ENCODE measurements around the gene ZDHHC14.

The ZDHHC14 gene

GRCh38 chr6:157343732-157344131 is 37.3 kb upstream of the ZDHHC14 start:
- H3K18ac ChIP-seq (ENCODE audit: low read length): no peak overlapping the region
- DNase-seq (ENCODE audit: low spot score): no peak
- H2BK12ac ChIP-seq (ENCODE audit: low read length): no peak overlapping the region
- no peak overlapping the region for H2AK5ac ChIP-seq (ENCODE audit: low read depth, low read length)
- no CpG with 5 or more reads among the region's 4 CpGs for WGBS, 2 donors (ENCODE audit: extremely low coverage in 2 of 2, insufficient read length in 2 of 2, insufficient replicate concordance in 1 of 2)
- peaks cover 0 to 15% (median 0%) of the 10 kb centered on the region in 3 experiments for H3K27me3 ChIP-seq (ENCODE audit: control insufficient read depth in 3 of 3, insufficient read depth in 3 of 3, low read depth in 1 of 3, low read length in 3 of 3)
- no peak overlapping the region for H3K14ac ChIP-seq (ENCODE audit: low read length)
- no peaks in the 10 kb centered on the region for H3K79me1 ChIP-seq (ENCODE audit: low read depth, low read length)
- H3K23ac ChIP-seq (ENCODE audit: low read depth, low read length, poor library complexity): no peak overlapping the region
- H2BK5ac ChIP-seq (ENCODE audit: low read length): no peak overlapping the region
- H3K4me3 ChIP-seq (ENCODE audit: low read length in 2 of 2): no peak overlapping the region
- no peaks in the 10 kb centered on the region for H3K4me1 ChIP-seq (ENCODE audit: control insufficient read depth in 2 of 2, insufficient read depth in 1 of 2, low read depth in 1 of 2, low read length in 2 of 2)
- no peaks in the 10 kb centered on the region for H3K36me3 ChIP-seq (replicated peaks in 1 of 2; ENCODE audit: control insufficient read depth in 2 of 2, insufficient read depth in 2 of 2, low read length in 2 of 2)
- no peak overlapping the region for H3K4me2 ChIP-seq (ENCODE audit: insufficient read depth, low read length, poor library complexity, severe bottlenecking)
- H2BK15ac ChIP-seq (ENCODE audit: low read length): no peak overlapping the region
- H4K91ac ChIP-seq (ENCODE audit: low read depth, low read length, poor library complexity): no peak overlapping the region
- H3K27ac ChIP-seq (replicated peaks; ENCODE audit: low read length): no peak overlapping the region
- no peak overlapping the region for H4K8ac ChIP-seq (ENCODE audit: low read depth, low read length)
- H3K9me3 ChIP-seq (replicated peaks in 1 of 2; ENCODE audit: control insufficient read depth in 2 of 2, insufficient read depth in 1 of 2, low read depth in 1 of 2, low read length in 2 of 2): no peaks in the 10 kb centered on the region
- H2BK120ac ChIP-seq (ENCODE audit: low read depth, low read length): no peak overlapping the region
- no peak overlapping the region for H2AFZ ChIP-seq (ENCODE audit: low read length)
- H3K4ac ChIP-seq (ENCODE audit: low read length): no peak overlapping the region
- H3K9ac ChIP-seq (ENCODE audit: low read depth, low read length, poor library complexity): no peak overlapping the region

GRCh38 chr6:157346373-157346772 is 34.6 kb upstream of the ZDHHC14 start:
- no peak overlapping the region for H3K14ac ChIP-seq (ENCODE audit: low read length)
- DNase-seq (ENCODE audit: low spot score): no peak
- H2BK5ac ChIP-seq (ENCODE audit: low read length): no peak overlapping the region
- no peak overlapping the region for H2AK5ac ChIP-seq (ENCODE audit: low read depth, low read length)
- H3K4me3 ChIP-seq (ENCODE audit: low read length in 2 of 2): no peak overlapping the region
- H3K9me3 ChIP-seq (replicated peaks in 1 of 2; ENCODE audit: control insufficient read depth in 2 of 2, insufficient read depth in 1 of 2, low read depth in 1 of 2, low read length in 2 of 2): no peaks in the 10 kb centered on the region
- no peak overlapping the region for H3K23ac ChIP-seq (ENCODE audit: low read depth, low read length, poor library complexity)
- WGBS, 2 donors (ENCODE audit: extremely low coverage in 2 of 2, insufficient read length in 2 of 2, insufficient replicate concordance in 1 of 2): no CpG with 5 or more reads among the region's 2 CpGs
- H3K4me1 ChIP-seq (ENCODE audit: control insufficient read depth in 2 of 2, insufficient read depth in 1 of 2, low read depth in 1 of 2, low read length in 2 of 2): no peaks in the 10 kb centered on the region
- peaks cover 0 to 15% (median 0%) of the 10 kb centered on the region in 3 experiments for H3K27me3 ChIP-seq (ENCODE audit: control insufficient read depth in 3 of 3, insufficient read depth in 3 of 3, low read depth in 1 of 3, low read length in 3 of 3)
- H2BK12ac ChIP-seq (ENCODE audit: low read length): no peak overlapping the region
- H3K36me3 ChIP-seq (replicated peaks in 1 of 2; ENCODE audit: control insufficient read depth in 2 of 2, insufficient read depth in 2 of 2, low read length in 2 of 2): no peaks in the 10 kb centered on the region
- H3K9ac ChIP-seq (ENCODE audit: low read depth, low read length, poor library complexity): no peak overlapping the region
- H3K79me1 ChIP-seq (ENCODE audit: low read depth, low read length): no peaks in the 10 kb centered on the region
- no peak overlapping the region for H2BK15ac ChIP-seq (ENCODE audit: low read length)
- no peak overlapping the region for H3K4ac ChIP-seq (ENCODE audit: low read length)
- H3K27ac ChIP-seq (replicated peaks; ENCODE audit: low read length): no peak overlapping the region
- H4K91ac ChIP-seq (ENCODE audit: low read depth, low read length, poor library complexity): no peak overlapping the region
- no peak overlapping the region for H4K8ac ChIP-seq (ENCODE audit: low read depth, low read length)
- no peak overlapping the region for H3K4me2 ChIP-seq (ENCODE audit: insufficient read depth, low read length, poor library complexity, severe bottlenecking)
- H2BK120ac ChIP-seq (ENCODE audit: low read depth, low read length): no peak overlapping the region
- H2AFZ ChIP-seq (ENCODE audit: low read length): no peak overlapping the region
- no peak overlapping the region for H3K18ac ChIP-seq (ENCODE audit: low read length)

DNA sequence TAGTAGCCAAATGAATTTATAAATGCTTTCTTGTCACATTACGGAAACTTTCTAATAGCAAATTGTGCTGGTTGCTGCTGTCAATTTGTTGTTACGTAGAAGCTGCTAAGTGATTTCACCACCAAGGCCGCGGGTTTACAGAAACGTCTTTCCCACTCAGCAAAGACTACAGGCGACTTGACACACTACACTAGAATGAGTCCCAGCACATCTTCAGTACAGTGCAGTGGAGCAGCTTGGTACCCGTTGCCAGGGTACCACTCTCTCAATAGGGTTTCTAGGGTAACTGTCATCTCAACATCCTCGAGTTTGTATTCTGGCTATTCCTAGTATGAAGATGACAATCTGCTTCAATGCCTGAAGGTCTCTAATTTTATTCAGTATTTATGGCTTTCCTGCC is 22.7 kb upstream of the ZDHHC14 start:
- H3K14ac ChIP-seq (ENCODE audit: low read length): no peak overlapping the region
- no CpG with 5 or more reads among the region's 8 CpGs for WGBS, 2 donors (ENCODE audit: extremely low coverage in 2 of 2, insufficient read length in 2 of 2, insufficient replicate concordance in 1 of 2)
- H3K4me3 ChIP-seq (ENCODE audit: low read length in 2 of 2): no peak overlapping the region

DNA sequence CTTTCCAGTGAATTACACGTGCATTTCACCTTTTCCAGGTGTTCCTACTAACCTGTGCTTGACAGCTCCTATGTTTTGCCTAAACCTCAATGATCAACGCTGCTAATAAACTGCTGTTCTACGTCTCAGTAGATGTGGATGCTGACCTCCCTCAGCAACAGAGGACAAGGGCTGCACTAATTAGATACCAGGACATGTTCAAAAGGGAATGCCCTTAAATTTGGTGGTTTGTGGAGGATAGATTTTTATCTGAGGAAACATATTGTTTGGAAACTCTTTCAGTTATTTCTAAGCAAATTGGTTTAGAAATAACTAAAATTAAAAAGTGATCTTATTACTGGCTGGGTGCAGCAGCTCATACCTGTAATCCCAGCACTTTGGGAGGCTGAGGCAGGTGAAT is 19.1 kb upstream of the ZDHHC14 start:
- no peak for DNase-seq (ENCODE audit: low spot score)
- Histone ChIP-seq H3K27me3 (ENCODE audit: control insufficient read depth in 3 of 3, insufficient read depth in 3 of 3, low read depth in 1 of 3, low read length in 3 of 3) (peaks cover 0 to 11% (median 0%) of the 10 kb centered on the region in 3 experiments), H3K9ac (ENCODE audit: low read depth, low read length, poor library complexity) (no peak overlapping the region), H3K4me1 (ENCODE audit: control insufficient read depth in 2 of 2, insufficient read depth in 1 of 2, low read depth in 1 of 2, low read length in 2 of 2) (peaks cover 0 to 3% of the 10 kb centered on the region in 2 donors), H2AK5ac (ENCODE audit: low read depth, low read length) (no peak overlapping the region), H2BK12ac (ENCODE audit: low read length) (no peak overlapping the region), H3K4me2 (ENCODE audit: insufficient read depth, low read length, poor library complexity, severe bottlenecking) (no peak overlapping the region), H3K9me3 (replicated peaks in 1 of 2; ENCODE audit: control insufficient read depth in 2 of 2, insufficient read depth in 1 of 2, low read depth in 1 of 2, low read length in 2 of 2) (no peaks in the 10 kb centered on the region), H4K91ac (ENCODE audit: low read depth, low read length, poor library complexity) (no peak overlapping the region), H2BK15ac (ENCODE audit: low read length) (no peak overlapping the region), H3K14ac (ENCODE audit: low read length) (no peak overlapping the region), H4K8ac (ENCODE audit: low read depth, low read length) (no peak overlapping the region), H3K36me3 (replicated peaks in 1 of 2; ENCODE audit: control insufficient read depth in 2 of 2, insufficient read depth in 2 of 2, low read length in 2 of 2) (no peaks in the 10 kb centered on the region), H3K4ac (ENCODE audit: low read length) (no peak overlapping the region), H2AFZ (ENCODE audit: low read length) (no peak overlapping the region), H3K18ac (ENCODE audit: low read length) (no peak overlapping the region), H3K79me1 (ENCODE audit: low read depth, low read length) (no peaks in the 10 kb centered on the region), H2BK5ac (ENCODE audit: low read length) (no peak overlapping the region), H3K27ac (replicated peaks; ENCODE audit: low read length) (no peak overlapping the region), H3K23ac (ENCODE audit: low read depth, low read length, poor library complexity) (no peak overlapping the region), H2BK120ac (ENCODE audit: low read depth, low read length) (no peak overlapping the region), H3K4me3 (ENCODE audit: low read length in 2 of 2) (no peak overlapping the region)
- WGBS, 2 donors (ENCODE audit: extremely low coverage in 2 of 2, insufficient read length in 2 of 2, insufficient replicate concordance in 1 of 2): no CpG with 5 or more reads among the region's 3 CpGs

More for the DNA sequence above, 22.7 kb upstream of the ZDHHC14 start:
- H3K9ac ChIP-seq (ENCODE audit: low read depth, low read length, poor library complexity): no peak overlapping the region
- no peak overlapping the region for H4K91ac ChIP-seq (ENCODE audit: low read depth, low read length, poor library complexity)
- no peak overlapping the region for H2BK12ac ChIP-seq (ENCODE audit: low read length)
- no peak for DNase-seq (ENCODE audit: low spot score)
- no peak overlapping the region for H3K23ac ChIP-seq (ENCODE audit: low read depth, low read length, poor library complexity)
- H3K27ac ChIP-seq (replicated peaks; ENCODE audit: low read length): no peak overlapping the region
- H2BK5ac ChIP-seq (ENCODE audit: low read length): no peak overlapping the region
- H3K79me1 ChIP-seq (ENCODE audit: low read depth, low read length): no peaks in the 10 kb centered on the region
- H3K4me1 ChIP-seq (ENCODE audit: control insufficient read depth in 2 of 2, insufficient read depth in 1 of 2, low read depth in 1 of 2, low read length in 2 of 2): peaks cover 0 to 3% of the 10 kb centered on the region in 2 donors
- no peak overlapping the region for H3K18ac ChIP-seq (ENCODE audit: low read length)
- no peak overlapping the region for H3K4ac ChIP-seq (ENCODE audit: low read length)
- H2BK15ac ChIP-seq (ENCODE audit: low read length): no peak overlapping the region
- H3K9me3 ChIP-seq (replicated peaks in 1 of 2; ENCODE audit: control insufficient read depth in 2 of 2, insufficient read depth in 1 of 2, low read depth in 1 of 2, low read length in 2 of 2): peaks cover 0 to 6% of the 10 kb centered on the region in 2 donors
- H4K8ac ChIP-seq (ENCODE audit: low read depth, low read length): no peak overlapping the region
- no peak overlapping the region for H2AFZ ChIP-seq (ENCODE audit: low read length)
- no peaks in the 10 kb centered on the region for H3K27me3 ChIP-seq (ENCODE audit: control insufficient read depth in 3 of 3, insufficient read depth in 3 of 3, low read depth in 1 of 3, low read length in 3 of 3)
- no peaks in the 10 kb centered on the region for H3K36me3 ChIP-seq (replicated peaks in 1 of 2; ENCODE audit: control insufficient read depth in 2 of 2, insufficient read depth in 2 of 2, low read length in 2 of 2)
- H2BK120ac ChIP-seq (ENCODE audit: low read depth, low read length): no peak overlapping the region
- H2AK5ac ChIP-seq (ENCODE audit: low read depth, low read length): no peak overlapping the region
- no peak overlapping the region for H3K4me2 ChIP-seq (ENCODE audit: insufficient read depth, low read length, poor library complexity, severe bottlenecking)
